Measurements from ENCODE around the gene PACRG. TPM values are rescaled to one million over a fixed set of nuclear protein-coding genes. Genes with fewer than 3 reads are reported as not detected.

The PACRG gene
- total and polyA plus RNA-seq, 2 of the 13 experiments (the other 11 are each of a cell fraction or from before 2014, with no cell fraction given) = 0.13 TPM; not detected in 1

- no peak overlapping the region for H3K27ac ChIP-seq (ENCODE audit: extremely low read length, insufficient read depth, low read length)
- intact Hi-C loops (cut with micrococcal nuclease; ENCODE audit: unreplicated experiment) (no loop called here), in situ Hi-C loops (cut with HindIII; ENCODE audit: extremely low pct_ligation_motif_present, low pct_unique_long_range_greater_than_20kb) (no loop called here)
- H3K36me3 ChIP-seq (replicated peaks in 1 of 2; ENCODE audit: control insufficient read depth in 1 of 2, insufficient read depth in 2 of 2, low read length in 2 of 2) = no peaks in the 10 kb centered on the region
- ChIA-PET POLR2A (no interaction called here), CTCF (ENCODE audit: low intra/inter-chr PET ratio, low total read pairs) (no interaction called here)
- H3K4me3 ChIP-seq (replicated peaks in 1 of 3; ENCODE audit: insufficient read depth in 1 of 3, low read depth in 2 of 3, low read length in 3 of 3) = no peak overlapping the region
- no peak overlapping the region for H2AFZ ChIP-seq (ENCODE audit: low read length)
- BruUV-seq (replicated peaks) = no TSS peak
- no peak for DNase-seq (ENCODE audit: low spot score)
- H3K79me2 ChIP-seq (ENCODE audit: insufficient read depth, low read length) = no peaks in the 10 kb centered on the region
- no peak for ATAC-seq
- no peaks in the 10 kb centered on the region for H3K4me1 ChIP-seq (ENCODE audit: insufficient read depth, low read length)
- no peak overlapping the region for H3K4me2 ChIP-seq (ENCODE audit: low read depth, low read length)
- no peaks in the 10 kb centered on the region for H3K9me3 ChIP-seq (ENCODE audit: low read length)
- FAIRE-seq = no peak
- H3K9ac ChIP-seq (ENCODE audit: insufficient read depth, low read depth, low read length) = no peak overlapping the region
- WGBS (ENCODE audit: low lambda C conversion rate) = 58% methylated on average over 4 of the region's 4 CpGs
- H3K27me3 ChIP-seq (ENCODE audit: control insufficient read depth in 1 of 2, insufficient read depth in 2 of 2, low read length in 2 of 2) = peaks cover 0 to 21% of the 10 kb centered on the region in 2 experiments; a peak in 3 of 5 replicates
- no peaks in the 10 kb centered on the region for H4K20me1 ChIP-seq (ENCODE audit: insufficient read depth, low read length)
- TF ChIP-seq, protein P1, sequence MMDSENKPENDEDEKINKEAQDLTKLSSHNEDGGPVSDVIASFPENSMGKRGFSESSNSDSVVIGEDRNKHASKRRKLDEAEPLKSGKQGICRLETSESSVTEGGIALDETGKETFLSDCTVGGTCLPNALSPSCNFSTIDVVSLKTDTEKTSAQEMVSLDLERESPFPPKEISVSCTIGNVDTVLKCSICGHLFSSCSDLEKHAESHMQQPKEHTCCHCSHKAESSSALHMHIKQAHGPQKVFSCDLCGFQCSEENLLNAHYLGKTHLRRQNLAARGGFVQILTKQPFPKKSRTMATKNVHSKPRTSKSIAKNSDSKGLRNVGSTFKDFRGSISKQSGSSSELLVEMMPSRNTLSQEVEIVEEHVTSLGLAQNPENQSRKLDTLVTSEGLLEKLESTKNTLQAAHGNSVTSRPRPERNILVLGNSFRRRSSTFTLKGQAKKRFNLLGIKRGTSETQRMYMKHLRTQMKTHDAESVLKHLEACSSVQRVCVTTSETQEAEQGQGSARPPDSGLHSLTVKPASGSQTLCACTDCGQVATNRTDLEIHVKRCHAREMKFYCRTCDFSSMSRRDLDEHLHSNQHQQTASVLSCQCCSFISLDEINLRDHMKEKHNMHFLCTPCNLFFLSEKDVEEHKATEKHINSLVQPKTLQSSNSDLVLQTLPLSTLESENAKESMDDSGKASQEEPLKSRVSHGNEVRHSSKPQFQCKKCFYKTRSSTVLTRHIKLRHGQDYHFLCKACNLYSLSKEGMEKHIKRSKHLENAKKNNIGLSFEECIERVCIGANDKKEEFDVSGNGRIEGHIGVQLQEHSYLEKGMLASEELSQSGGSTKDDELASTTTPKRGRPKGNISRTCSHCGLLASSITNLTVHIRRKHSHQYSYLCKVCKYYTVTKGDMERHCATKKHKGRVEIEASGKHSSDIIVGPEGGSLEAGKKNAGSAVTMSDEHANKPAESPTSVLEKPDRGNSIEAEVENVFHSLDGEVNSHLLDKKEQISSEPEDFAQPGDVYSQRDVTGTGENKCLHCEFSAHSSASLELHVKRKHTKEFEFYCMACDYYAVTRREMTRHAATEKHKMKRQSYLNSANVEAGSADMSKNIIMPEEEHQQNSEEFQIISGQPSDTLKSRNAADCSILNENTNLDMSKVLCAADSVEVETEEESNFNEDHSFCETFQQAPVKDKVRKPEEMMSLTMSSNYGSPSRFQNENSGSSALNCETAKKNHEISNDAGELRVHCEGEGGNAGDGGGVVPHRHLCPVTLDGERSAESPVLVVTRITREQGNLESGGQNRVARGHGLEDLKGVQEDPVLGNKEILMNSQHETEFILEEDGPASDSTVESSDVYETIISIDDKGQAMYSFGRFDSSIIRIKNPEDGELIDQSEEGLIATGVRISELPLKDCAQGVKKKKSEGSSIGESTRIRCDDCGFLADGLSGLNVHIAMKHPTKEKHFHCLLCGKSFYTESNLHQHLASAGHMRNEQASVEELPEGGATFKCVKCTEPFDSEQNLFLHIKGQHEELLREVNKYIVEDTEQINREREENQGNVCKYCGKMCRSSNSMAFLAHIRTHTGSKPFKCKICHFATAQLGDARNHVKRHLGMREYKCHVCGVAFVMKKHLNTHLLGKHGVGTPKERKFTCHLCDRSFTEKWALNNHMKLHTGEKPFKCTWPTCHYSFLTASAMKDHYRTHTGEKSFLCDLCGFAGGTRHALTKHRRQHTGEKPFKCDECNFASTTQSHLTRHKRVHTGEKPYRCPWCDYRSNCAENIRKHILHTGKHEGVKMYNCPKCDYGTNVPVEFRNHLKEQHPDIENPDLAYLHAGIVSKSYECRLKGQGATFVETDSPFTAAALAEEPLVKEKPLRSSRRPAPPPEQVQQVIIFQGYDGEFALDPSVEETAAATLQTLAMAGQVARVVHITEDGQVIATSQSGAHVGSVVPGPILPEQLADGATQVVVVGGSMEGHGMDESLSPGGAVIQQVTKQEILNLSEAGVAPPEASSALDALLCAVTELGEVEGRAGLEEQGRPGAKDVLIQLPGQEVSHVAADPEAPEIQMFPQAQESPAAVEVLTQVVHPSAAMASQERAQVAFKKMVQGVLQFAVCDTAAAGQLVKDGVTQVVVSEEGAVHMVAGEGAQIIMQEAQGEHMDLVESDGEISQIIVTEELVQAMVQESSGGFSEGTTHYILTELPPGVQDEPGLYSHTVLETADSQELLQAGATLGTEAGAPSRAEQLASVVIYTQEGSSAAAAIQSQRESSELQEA (CRISPR knock-in tag; IDR thresholded peaks at IDR 0.05; ENCODE audit: not compliant biosample characterization) = no peak
- TF ChIP-seq CAMTA2 (CRISPR knock-in tag; IDR thresholded peaks at IDR 0.05; ENCODE audit: borderline replicate concordance) (no peak), HNF4A (CRISPR knock-in tag; IDR thresholded peaks at IDR 0.05) (no peak), HNRNPL (IDR thresholded peaks at IDR 0.05; ENCODE audit: low read depth, low read length) (no peak), HNF1B (CRISPR knock-in tag; IDR thresholded peaks at IDR 0.05) (no peak), ARID2 (CRISPR knock-in tag; IDR thresholded peaks at IDR 0.05; ENCODE audit: borderline replicate concordance) (no peak), ZNF296 (CRISPR knock-in tag; conservative IDR thresholded peaks at IDR 0.05) (no peak), ZNF672 (CRISPR knock-in tag; IDR thresholded peaks at IDR 0.05) (no peak), KLF9 (CRISPR knock-in tag; IDR thresholded peaks at IDR 0.05; ENCODE audit: low read depth) (no peak), ZBTB7B (CRISPR knock-in tag; IDR thresholded peaks at IDR 0.05) (no peak), NCOA2 (CRISPR knock-in tag; IDR thresholded peaks at IDR 0.05) (no peak), ZNF569 (CRISPR knock-in tag; IDR thresholded peaks at IDR 0.05; ENCODE audit: borderline replicate concordance) (no peak)
- TF ChIP-seq, protein P2, sequence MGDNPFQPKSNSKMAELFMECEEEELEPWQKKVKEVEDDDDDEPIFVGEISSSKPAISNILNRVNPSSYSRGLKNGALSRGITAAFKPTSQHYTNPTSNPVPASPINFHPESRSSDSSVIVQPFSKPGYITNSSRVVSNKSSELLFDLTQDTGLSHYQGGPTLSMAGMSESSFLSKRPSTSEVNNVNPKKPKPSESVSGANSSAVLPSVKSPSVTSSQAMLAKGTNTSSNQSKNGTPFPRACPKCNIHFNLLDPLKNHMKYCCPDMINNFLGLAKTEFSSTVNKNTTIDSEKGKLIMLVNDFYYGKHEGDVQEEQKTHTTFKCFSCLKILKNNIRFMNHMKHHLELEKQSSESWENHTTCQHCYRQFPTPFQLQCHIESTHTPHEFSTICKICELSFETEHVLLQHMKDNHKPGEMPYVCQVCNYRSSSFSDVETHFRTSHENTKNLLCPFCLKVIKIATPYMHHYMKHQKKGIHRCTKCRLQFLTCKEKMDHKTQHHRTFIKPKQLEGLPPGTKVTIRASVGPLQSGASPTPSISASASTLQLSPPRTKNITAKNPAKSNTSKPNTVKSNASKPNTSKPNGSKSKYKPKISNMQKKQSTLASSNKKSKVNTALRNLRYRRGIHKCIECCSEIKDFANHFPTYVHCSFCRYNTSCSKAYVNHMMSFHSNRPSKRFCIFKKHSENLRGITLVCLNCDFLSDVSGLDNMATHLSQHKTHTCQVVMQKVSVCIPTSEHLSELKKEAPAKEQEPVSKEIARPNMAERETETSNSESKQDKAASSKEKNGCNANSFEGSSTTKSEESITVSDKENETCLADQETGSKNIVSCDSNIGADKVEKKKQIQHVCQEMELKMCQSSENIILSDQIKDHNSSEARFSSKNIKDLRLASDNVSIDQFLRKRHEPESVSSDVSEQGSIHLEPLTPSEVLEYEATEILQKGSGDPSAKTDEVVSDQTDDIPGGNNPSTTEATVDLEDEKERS (CRISPR knock-in tag; IDR thresholded peaks at IDR 0.05) = no peak
These were observed 585.8 kb downstream of the PACRG start for GRCh38 chr6:163313566-163313965.
